ENCODE measurements around the gene HIVEP3.

DNA sequence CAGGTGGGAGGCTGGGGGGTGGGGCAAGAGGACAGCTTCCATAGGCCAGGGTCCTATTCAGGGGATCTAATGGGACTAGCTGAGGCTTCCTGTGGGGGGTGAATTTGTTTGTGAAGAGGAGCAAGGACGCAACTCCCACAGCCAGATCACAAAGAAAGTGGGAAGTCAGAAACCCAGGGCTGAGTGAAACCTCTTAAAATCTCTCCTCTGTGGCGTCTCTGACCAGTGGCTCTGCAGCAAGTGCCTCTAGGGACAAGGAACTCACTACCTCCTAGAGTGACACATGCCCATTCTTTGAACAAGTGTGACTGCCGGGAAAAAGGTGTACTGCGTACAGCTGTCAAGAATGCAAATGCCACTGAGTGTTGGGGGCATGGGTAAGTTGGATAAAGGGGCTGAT is 187.9 kb downstream of the HIVEP3 start:
- TF ChIP-seq POLR2A (IDR thresholded peaks at IDR 0.05), result no peak
- TF ChIP-seq, protein P1, sequence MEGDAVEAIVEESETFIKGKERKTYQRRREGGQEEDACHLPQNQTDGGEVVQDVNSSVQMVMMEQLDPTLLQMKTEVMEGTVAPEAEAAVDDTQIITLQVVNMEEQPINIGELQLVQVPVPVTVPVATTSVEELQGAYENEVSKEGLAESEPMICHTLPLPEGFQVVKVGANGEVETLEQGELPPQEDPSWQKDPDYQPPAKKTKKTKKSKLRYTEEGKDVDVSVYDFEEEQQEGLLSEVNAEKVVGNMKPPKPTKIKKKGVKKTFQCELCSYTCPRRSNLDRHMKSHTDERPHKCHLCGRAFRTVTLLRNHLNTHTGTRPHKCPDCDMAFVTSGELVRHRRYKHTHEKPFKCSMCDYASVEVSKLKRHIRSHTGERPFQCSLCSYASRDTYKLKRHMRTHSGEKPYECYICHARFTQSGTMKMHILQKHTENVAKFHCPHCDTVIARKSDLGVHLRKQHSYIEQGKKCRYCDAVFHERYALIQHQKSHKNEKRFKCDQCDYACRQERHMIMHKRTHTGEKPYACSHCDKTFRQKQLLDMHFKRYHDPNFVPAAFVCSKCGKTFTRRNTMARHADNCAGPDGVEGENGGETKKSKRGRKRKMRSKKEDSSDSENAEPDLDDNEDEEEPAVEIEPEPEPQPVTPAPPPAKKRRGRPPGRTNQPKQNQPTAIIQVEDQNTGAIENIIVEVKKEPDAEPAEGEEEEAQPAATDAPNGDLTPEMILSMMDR (IDR thresholded peaks at IDR 0.05), result no peak

Data from body of pancreas (tissue), 4 donors.